AG20443 (cell line): Measurements from ENCODE around the gene RIN1.
A peak's percentile ranks its signal among the peaks of the same experiment; 100 is the strongest.

Experiments used
- DNase-seq: peaks from one replicate; pipeline ENCODE4 v3.0.0; 2012; ENCODE audit warnings: low spot score, mixed read lengths

The RIN1 gene

DNA sequence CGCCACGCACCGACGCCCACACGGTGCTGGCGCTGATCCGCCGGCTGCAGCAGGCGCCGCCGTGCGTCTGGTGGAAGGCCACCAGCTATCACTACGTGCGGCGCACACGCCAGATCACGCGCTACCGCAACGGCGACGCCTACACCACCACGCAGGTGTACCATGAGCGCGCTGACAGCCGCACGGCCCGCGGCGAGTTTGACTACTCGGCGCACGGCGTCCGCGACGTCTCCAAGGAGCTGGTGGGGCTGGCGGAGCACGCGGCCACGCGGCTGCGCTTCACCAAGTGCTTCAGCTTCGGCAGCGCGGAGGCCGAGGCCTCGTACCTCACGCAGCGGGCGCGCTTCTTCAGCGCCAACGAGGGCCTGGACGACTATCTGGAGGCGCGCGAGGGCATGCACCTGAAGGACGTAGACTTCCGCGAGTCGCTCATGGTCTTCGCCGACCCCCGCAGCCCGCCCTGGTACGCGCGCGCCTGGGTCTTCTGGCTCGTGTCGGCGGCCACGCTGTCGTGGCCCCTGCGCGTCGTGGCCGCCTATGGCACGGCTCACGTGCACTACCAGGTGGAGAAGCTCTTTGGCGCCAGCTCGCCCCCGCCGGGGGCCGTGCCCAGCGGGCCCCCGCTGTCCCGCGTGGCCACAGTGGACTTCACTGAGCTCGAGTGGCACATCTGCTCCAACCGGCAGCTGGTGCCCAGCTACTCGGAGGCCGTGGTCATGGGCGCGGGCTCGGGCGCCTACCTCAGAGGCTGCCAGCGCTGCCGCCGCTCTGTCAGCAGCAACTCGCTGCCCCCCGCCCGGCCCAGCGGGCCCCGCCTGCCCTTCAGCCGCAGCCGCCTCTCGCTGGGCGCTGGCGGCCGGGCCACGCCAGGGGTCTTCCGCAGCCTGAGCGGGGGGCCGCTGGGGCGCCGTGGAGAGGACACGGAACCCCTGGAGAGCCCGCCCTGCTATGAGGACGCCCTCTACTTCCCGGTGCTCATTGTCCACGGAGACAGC is 41.3 kb downstream of the RIN1 start:
- no peak for DNase-seq

GRCh38 chr11:66293777-66294625 is 42.2 kb downstream of the RIN1 start:
- DNase-seq = no peak

DNA sequence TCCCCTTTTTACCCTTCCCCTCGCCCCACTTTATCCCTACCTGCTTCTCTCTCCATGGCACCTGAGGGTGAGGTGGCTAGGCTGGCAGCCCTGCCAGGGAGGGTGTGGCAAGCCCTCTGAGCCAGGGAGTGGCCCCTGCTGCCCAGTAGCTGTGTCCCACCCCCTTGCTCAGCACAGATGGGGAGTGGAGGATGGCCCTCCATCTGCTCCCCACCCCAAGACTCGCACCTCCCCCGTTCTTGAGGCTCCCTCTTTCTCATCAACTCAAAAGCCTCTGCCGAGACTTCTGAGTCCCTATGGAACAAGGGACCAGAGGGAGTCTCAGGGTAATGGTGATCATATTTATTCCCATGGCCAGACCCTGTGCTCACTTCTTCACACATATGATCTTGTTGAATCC is 42.9 kb downstream of the RIN1 start:
- DNase-seq = no peak

GRCh38 chr11:66292543-66293332 is 43.5 kb downstream of the RIN1 start:
- no peak for DNase-seq

DNA sequence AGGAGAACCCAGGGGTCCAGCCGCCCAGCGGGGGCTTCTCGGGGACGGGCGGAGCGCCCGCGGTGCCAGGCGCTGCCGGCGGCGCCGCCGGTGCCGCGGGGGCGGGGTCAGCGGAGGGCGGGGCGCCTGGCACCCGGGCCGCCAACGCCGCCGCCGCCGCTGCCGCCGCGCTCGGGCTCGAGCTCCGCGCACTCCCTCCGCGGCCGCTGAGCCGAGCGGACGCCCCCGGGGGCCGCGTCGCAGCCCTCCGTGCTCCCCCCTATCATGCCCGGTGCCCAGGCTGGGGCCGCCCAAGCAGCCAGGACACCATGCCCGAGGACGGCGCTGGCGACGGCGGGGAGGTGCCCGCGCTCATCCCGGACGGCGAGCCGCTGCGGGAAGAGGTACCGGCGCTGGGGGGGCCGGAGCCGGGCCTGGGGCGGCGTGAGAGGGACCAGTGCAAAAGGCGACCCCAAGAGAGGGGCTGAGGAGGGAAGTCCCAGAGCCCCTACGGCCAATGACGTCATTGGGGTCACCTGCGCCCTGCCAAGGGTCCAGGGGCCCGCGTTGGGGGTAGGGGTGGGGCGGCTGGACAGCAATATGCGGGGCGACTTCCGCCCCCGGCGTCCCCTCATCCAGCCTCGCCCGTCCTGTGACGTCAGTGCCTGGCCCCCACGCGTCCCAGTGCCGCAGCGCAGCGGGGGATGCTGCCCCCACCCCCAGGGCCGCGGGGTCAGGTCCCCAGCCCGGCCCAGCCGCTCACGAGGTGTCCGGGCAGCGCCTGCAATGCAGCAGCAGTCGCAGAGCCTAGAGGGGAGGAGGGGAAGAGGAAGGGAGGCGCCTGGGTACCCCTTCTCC is 44.3 kb downstream of the RIN1 start, which contains the start of gene TMEM151A:
TSS of gene TMEM151A (plus strand) at position 189 of the 837 bp plus-strand sequence. CDS start at position 309, 120 bp downstream.
- peak; percentile 51 for DNase-seq

DNA sequence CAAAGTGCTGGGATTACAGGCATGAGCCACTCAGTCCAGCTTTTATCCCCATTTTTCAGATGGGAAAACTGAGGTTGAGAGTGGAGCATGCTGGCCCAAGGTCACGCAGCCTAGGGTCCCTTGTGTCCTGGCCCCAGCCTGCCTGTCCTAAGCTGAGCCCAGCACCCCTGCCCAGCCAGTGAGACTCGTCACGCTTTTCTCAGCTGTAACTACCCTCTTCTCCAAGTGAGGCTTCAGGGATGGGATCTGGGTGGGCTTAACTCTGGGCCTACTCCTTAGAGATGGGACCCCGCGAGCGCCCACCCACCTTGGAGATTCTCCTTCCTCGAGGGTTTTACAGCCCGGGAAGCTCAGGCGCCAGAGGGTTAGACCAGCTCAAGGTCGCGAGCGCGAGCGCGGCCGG is 44.9 kb downstream of the RIN1 start:
- DNase-seq = no peak

GRCh38 chr11:66290330-66290621 is 46.0 kb downstream of the RIN1 start:
- DNase-seq = no peak

- peak; percentile 74 for DNase-seq
Observed at GRCh38 chr11:66289548-66290329, 46.5 kb downstream of the RIN1 start.

DNA sequence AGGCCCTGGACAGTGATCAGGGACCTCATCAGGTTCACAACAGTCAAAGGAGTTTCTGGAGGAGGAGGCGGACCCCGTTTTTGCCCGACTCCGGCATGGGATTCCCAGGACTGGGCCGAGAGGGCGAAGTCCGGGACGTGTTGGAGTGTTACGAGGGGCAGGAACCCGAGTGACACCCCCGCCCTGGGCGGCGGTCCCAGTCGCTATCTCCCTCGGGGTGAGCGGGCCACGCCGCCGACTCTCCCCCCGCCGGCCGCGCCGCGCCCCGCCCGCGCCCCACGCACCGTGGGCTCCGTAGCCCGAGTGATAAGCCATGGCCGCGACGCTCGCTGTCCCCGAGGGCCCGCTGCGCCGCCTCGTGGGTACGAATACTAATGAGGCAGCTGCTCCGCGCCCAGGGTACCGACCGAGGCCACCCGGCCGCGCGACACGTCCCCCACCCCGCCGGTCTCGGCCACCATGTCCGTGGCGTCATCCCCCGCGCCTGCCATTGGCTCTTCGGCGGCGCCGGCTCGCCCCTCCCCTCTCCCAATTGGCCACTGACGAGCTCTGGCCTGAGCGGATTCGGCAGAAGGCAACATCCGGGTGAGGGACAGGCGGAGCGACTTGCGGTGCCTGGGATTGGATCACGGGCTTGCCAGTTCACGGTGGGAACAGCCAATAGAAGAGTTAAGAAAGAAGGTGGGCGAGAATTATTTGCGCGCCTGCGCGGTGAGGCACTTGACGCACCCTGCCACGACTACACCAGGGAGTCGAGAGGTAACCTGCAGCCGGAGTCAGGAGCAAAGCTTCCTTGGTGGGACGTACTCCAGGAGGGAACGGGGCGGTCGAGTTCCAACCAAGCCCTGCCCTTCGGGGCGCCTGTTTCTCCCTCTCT is 47.3 kb downstream of the RIN1 start, which contains the start of gene YIF1A:
TSS of gene YIF1A (minus strand) at position 473 of the 877 bp plus-strand sequence. CDS start at position 315, 158 bp downstream.
- peak; percentile 99 for DNase-seq

- peak; percentile 16 for DNase-seq
Observed at GRCh38 chr11:66287889-66288670, 48.2 kb downstream of the RIN1 start.

GRCh38 chr11:66287211-66287888 is 48.9 kb downstream of the RIN1 start:
- no peak for DNase-seq

- DNase-seq = no peak
Observed at GRCh38 chr11:66286699-66287098, 49.5 kb downstream of the RIN1 start.

GRCh38 chr11:66285250-66285947 is 50.8 kb downstream of the RIN1 start:
- DNase-seq = no peak

DNA sequence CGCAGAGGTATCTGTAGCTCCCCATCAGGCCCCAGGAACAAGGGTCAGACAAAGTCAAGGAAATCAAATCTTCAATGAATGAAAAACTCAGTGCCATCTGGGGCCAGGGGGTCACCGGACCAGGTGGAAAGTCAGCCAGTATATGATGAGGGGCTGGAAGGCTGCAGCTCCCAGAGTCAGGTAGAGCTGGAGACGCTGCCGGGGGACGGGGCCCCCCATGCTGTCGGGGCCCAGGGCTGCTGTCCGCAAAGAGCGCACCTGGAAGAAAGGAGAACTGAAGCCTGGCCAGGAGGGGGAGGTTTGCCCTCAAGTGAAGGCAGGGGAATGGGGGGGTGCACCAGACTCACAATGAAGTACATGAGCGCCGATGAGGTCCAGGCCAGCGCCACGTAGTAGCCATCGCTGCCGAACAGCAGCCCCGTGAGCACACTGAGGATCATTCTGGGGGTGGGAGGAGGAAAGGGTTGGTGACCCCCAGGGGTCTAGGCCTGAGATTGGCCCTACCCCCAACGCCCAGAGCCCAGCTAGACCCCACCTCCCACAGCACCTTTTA is 51.6 kb downstream of the RIN1 start:
- no peak for DNase-seq

DNA sequence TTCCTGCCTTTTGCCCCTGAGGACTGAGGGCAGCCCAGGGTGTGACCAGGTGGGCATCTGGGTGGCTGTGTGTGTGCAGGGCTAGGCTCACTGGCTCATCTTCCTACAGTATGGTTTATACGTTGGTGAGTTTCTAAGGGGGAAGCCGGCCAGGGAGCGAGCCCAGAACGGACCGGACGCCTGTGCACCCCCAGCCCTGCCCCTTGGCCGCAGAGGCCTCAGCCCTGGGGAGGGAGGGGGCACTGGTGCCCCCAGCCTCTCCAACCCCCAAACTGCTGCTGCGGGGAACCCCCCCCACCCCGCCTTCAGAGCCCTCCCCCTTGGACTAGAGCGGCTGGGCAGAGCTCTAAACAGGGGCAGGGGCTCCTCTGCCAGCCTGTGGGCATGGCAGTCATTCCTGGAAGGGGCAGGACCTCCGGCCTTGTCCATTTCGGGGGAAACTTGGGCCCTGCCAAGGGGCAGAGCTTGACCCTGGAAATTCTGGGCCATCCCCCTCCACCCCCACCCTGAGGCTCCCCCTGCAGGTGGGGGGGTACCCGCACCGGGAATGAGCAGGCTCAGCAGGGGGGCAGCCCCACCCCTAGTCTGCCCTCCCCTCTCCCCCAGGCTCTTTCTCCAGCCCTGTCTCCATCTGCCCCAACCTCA is 52.7 kb downstream of the RIN1 start:
- DNase-seq = no peak
